Hepatocyte (in vitro differentiated cells): ENCODE results near the gene CBX2. TPM values are rescaled to one million over a fixed set of nuclear protein-coding genes. Genes with fewer than 3 reads are reported as not detected.

ENCODE experiments used
- DNase-seq: peaks from one replicate; pipeline ENCODE4 v3.0.0-alpha.2; 2016; ENCODE audit warnings: low spot score
- H2AFZ ChIP-seq: fragments of 200-600 bp; sonication (generic); 2 replicates; pipeline ENCODE4 v1.6.0; 2016; ENCODE audit warnings: antibody characterized with exemption, mild to moderate bottlenecking
- H3K27ac ChIP-seq: fragments of 200-600 bp; sonication (generic); 2 replicates; pipeline ENCODE4 v1.5.1; 2016; ENCODE audit warnings: mild to moderate bottlenecking
- H3K27me3 ChIP-seq: fragments of 200-600 bp; sonication (generic); 2 replicates; pipeline ENCODE4 v1.6.1; 2016
- H3K36me3 ChIP-seq: fragments of 200-600 bp; sonication (generic); replicated peaks from 2 replicates; pipeline ENCODE4 v1.5.1; 2016; ENCODE audit warnings: low read depth; ENCODE audit not compliant: insufficient read depth
- H3K4me1 ChIP-seq: fragments of 200-600 bp; sonication (generic); 2 replicates; pipeline ENCODE4 v1.5.1; 2016; ENCODE audit warnings: mild to moderate bottlenecking, moderate library complexity; ENCODE audit not compliant: insufficient read depth
- H3K4me2 ChIP-seq: fragments of 200-600 bp; sonication (generic); 2 replicates; pipeline ENCODE4 v1.6.0; 2016
- H3K4me3 ChIP-seq: fragments of 200-600 bp; sonication (generic); 2 replicates; pipeline ENCODE4 v1.5.1; 2016; ENCODE audit warnings: mild to moderate bottlenecking
- H3K79me2 ChIP-seq: fragments of 200-600 bp; sonication (generic); 2 replicates; pipeline ENCODE4 v1.6.0; 2017; ENCODE audit warnings: mild to moderate bottlenecking
- H3K9me2 ChIP-seq: fragments of 200-600 bp; sonication (generic); replicated peaks from 2 replicates; pipeline ENCODE4 v1.6.0; 2017; ENCODE audit warnings: mild to moderate bottlenecking; ENCODE audit not compliant: insufficient read depth
- H3K9me3 ChIP-seq: fragments of 200-600 bp; sonication (generic); 2 replicates; pipeline ENCODE4 v1.5.1; 2016; ENCODE audit warnings: low read depth, mild to moderate bottlenecking
- H4K20me1 ChIP-seq: fragments of 200-600 bp; sonication (generic); 2 replicates; pipeline ENCODE4 v1.6.0; 2016; ENCODE audit warnings: mild to moderate bottlenecking; ENCODE audit not compliant: insufficient read depth, poor library complexity, severe bottlenecking
- CTCF ChIP-seq: fragments of 200-600 bp; sonication (generic); IDR thresholded peaks from 2 replicates; pipeline ENCODE4 v1.5.1; 2016; ENCODE audit warnings: antibody characterized with exemption, mild to moderate bottlenecking; ENCODE audit not compliant: poor library complexity
- EZH2 ChIP-seq: fragments of 200-600 bp; sonication (generic); IDR thresholded peaks from 2 replicates; pipeline ENCODE4 v1.6.1; 2016; ENCODE audit warnings: antibody characterized with exemption, mild to moderate bottlenecking, borderline replicate concordance
- EZH2phosphoT487 ChIP-seq: fragments of 200-600 bp; sonication (generic); IDR thresholded peaks from one replicate; pipeline ENCODE4 v1.6.1; 2018; ENCODE audit warnings: antibody characterized with exemption, mild to moderate bottlenecking, low read depth, moderate library complexity; ENCODE audit not compliant: unreplicated experiment, severe bottlenecking
- WGBS: methylation state at CpG from one replicate; pipeline ENCODE4 v1.1.6; 2016; ENCODE audit warnings: low lambda C conversion rate; ENCODE audit errors: missing lambda C conversion rate; 5-methylcytosine and 5-hydroxymethylcytosine counted together
- polyA plus RNA-seq: library from polyadenylated mRNA; unstranded; fragments of >200 nt; fragmentation: Nextera tagmentation; extraction: Ambion mirVana; gene quantifications from 2 replicates; pipeline ENCODE4 v1.2.1, GENCODE V29; 2016
- total RNA-seq: library from RNA; depleted of rRNA; stranded (reverse); fragments of >200 nt; gene quantifications from 2 replicates; pipeline ENCODE4 v1.2.3, GENCODE V29; 2014

CBX2 gene
- total and polyA plus RNA-seq, 2 experiments from 2014 or later, result 11.6 to 16.3 TPM

GRCh38 chr17:79814974-79815835 is 37.3 kb downstream of the CBX2 start:
- no peak overlapping the region for H3K27ac ChIP-seq
- H3K4me1 ChIP-seq, result peaks cover 40% of the 10 kb centered on the region
- peak overlapping the region; percentile 29 for H2AFZ ChIP-seq
- peak; percentile 74 for DNase-seq
- H3K36me3 ChIP-seq, result no peaks in the 10 kb centered on the region
- H3K9me2 ChIP-seq, result no peaks in the 10 kb centered on the region
- WGBS, result 11% methylated on average over 50 of the region's 96 CpGs
- H3K79me2 ChIP-seq, result no peaks in the 10 kb centered on the region
- no peak overlapping the region for H3K4me3 ChIP-seq
- H3K4me2 ChIP-seq, result peak overlapping the region; percentile 82
- H3K9me3 ChIP-seq, result no peaks in the 10 kb centered on the region
- no peaks in the 10 kb centered on the region for H4K20me1 ChIP-seq
- TF ChIP-seq EZH2phosphoT487, result peak; percentile 62
- no peak for TF ChIP-seq CTCF
- TF ChIP-seq EZH2, result peak; percentile 96
- peaks cover 87% of the 10 kb centered on the region for H3K27me3 ChIP-seq

GRCh38 chr17:79815836-79816461 is 38.0 kb downstream of the CBX2 start:
- Histone ChIP-seq H3K79me2 (no peaks in the 10 kb centered on the region), H3K9me2 (no peaks in the 10 kb centered on the region), H3K4me3 (no peak overlapping the region), H3K27ac (no peak overlapping the region), H4K20me1 (no peaks in the 10 kb centered on the region), H3K4me1 (peaks cover 34% of the 10 kb centered on the region), H2AFZ (no peak overlapping the region), H3K36me3 (no peaks in the 10 kb centered on the region), H3K27me3 (peaks cover 83% of the 10 kb centered on the region), H3K9me3 (no peaks in the 10 kb centered on the region), H3K4me2 (peak overlapping the region; percentile 82)
- peak; percentile 24 for TF ChIP-seq EZH2phosphoT487
- TF ChIP-seq EZH2, result peak; percentile 12
- no peak for TF ChIP-seq CTCF
- WGBS, result 19% methylated on average over 36 of the region's 41 CpGs
- no peak for DNase-seq

- H3K9me2 ChIP-seq, result no peaks in the 10 kb centered on the region
- TF ChIP-seq CTCF (no peak), EZH2 (no peak), EZH2phosphoT487 (no peak)
- no peak for DNase-seq
- H3K27ac ChIP-seq, result no peak overlapping the region
- H3K4me2 ChIP-seq, result no peak overlapping the region
- H3K79me2 ChIP-seq, result no peaks in the 10 kb centered on the region
- peaks cover 19% of the 10 kb centered on the region for H3K4me1 ChIP-seq
- WGBS, result 81% methylated on average over 12 of the region's 12 CpGs
- peaks cover 62% of the 10 kb centered on the region for H3K27me3 ChIP-seq
- H2AFZ ChIP-seq, result no peak overlapping the region
- H3K36me3 ChIP-seq, result no peaks in the 10 kb centered on the region
- no peak overlapping the region for H3K4me3 ChIP-seq
- H3K9me3 ChIP-seq, result no peaks in the 10 kb centered on the region
- no peaks in the 10 kb centered on the region for H4K20me1 ChIP-seq
Observed at GRCh38 chr17:79818026-79818758, 40.2 kb downstream of the CBX2 start.
